Vagina (tissue), 2 donors: ENCODE results near the gene PBX2.

Experiments used
- POLR2AphosphoS5 ChIP-seq, 2 donors: sonication (generic); formaldehyde crosslinking; IDR thresholded peaks; one replicate each; pipeline ENCODE4 v1.9.0; 2017; ENCODE audit warnings: antibody characterized with exemption in 2 of 2, mild to moderate bottlenecking in 2 of 2, low read depth in 1 of 2; ENCODE audit not compliant: insufficient read depth in 1 of 2
- TF ChIP-seq, protein P1 (sequence below), 3 experiments: fragments of 450-650 bp in 2 of 3; fragments of 200-600 bp in 1 of 3; sonication (generic) in 1 of 3; IDR thresholded peaks; one replicate each; pipeline ENCODE4 v1.5.1; 2017 to 2019; ENCODE audit warnings: antibody characterized with exemption in 3 of 3, mild to moderate bottlenecking in 2 of 3, moderate library complexity in 2 of 3

DNA sequence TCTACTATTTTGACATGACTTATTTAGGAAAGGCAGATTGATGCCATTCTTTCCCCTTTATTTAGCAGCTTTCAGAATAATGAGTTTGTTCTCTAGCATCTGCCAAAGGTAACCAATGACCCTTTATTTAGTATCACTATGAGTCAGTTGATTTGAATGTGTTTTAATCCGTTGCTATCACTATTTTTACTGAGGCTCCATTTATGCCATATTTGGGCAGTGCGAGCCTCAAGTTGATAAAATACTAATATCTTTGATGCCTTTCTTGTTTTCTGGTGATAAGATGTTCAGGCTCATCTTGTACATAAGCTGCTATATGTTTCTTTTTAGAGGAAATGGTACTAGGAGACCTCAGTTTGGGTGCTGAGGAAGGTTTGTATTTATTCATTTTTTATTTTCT is 49.5 kb upstream of the PBX2 start:
- TF ChIP-seq, protein P1, sequence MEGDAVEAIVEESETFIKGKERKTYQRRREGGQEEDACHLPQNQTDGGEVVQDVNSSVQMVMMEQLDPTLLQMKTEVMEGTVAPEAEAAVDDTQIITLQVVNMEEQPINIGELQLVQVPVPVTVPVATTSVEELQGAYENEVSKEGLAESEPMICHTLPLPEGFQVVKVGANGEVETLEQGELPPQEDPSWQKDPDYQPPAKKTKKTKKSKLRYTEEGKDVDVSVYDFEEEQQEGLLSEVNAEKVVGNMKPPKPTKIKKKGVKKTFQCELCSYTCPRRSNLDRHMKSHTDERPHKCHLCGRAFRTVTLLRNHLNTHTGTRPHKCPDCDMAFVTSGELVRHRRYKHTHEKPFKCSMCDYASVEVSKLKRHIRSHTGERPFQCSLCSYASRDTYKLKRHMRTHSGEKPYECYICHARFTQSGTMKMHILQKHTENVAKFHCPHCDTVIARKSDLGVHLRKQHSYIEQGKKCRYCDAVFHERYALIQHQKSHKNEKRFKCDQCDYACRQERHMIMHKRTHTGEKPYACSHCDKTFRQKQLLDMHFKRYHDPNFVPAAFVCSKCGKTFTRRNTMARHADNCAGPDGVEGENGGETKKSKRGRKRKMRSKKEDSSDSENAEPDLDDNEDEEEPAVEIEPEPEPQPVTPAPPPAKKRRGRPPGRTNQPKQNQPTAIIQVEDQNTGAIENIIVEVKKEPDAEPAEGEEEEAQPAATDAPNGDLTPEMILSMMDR (IDR thresholded peaks at IDR 0.05) = no peak
- TF ChIP-seq POLR2AphosphoS5 (IDR thresholded peaks at IDR 0.05; ENCODE audit: insufficient read depth in 1 of 2, low read depth in 1 of 2) = no peak
